Left ventricle myocardium inferior (tissue), 1 donor: ENCODE results near the gene AK9. TPM values are rescaled to one million over a fixed set of nuclear protein-coding genes. Genes with fewer than 3 reads are reported as not detected.

Experiments used
- DNase-seq: peaks from one replicate; pipeline ENCODE4 v3.0.0-alpha.2; 2020
- H3K27ac ChIP-seq: fragments of 200-600 bp; replicated peaks from 2 replicates; pipeline ENCODE4 v1.8.0; 2021
- H3K27me3 ChIP-seq: fragments of 200-600 bp; 2 replicates; pipeline ENCODE4 v1.8.0; 2021; ENCODE audit warnings: low read depth
- H3K36me3 ChIP-seq: fragments of 200-600 bp; 2 replicates; pipeline ENCODE4 v1.8.0; 2021
- H3K4me1 ChIP-seq: fragments of 200-600 bp; 2 replicates; pipeline ENCODE4 v1.8.0; 2021
- H3K4me3 ChIP-seq: fragments of 200-600 bp; 2 replicates; pipeline ENCODE4 v1.8.0; 2021; ENCODE audit warnings: mild to moderate bottlenecking, moderate library complexity
- H3K9me3 ChIP-seq: fragments of 200-600 bp; replicated peaks from 2 replicates; pipeline ENCODE4 v1.8.0; 2021
- intact Hi-C: fragments of 100-400 bp; cut with micrococcal nuclease; formaldehyde crosslinking; loops from one replicate; pipeline ENCODE4 v1.11.0; 2022
- total RNA-seq: library from RNA; stranded (reverse); fragmentation: NEBNext Ultra II Directional; extraction: Animal tissue kit (Norgen Biotek cat#: 25700); gene quantifications from one replicate; pipeline ENCODE4 v1.2.1, GENCODE V29; 2021
- TF ChIP-seq, protein P1 (sequence below): fragments of 200-600 bp; IDR thresholded peaks from 2 replicates; pipeline ENCODE4 v1.8.0; 2021; ENCODE audit warnings: antibody characterized with exemption, mild to moderate bottlenecking, borderline replicate concordance
- donor health status: DM: no; HTN: yes; CAD: no; lungs with severe emphysema.

Gene AK9
- total RNA-seq, 1 donor from 2014 or later = 12.6 TPM

DNA sequence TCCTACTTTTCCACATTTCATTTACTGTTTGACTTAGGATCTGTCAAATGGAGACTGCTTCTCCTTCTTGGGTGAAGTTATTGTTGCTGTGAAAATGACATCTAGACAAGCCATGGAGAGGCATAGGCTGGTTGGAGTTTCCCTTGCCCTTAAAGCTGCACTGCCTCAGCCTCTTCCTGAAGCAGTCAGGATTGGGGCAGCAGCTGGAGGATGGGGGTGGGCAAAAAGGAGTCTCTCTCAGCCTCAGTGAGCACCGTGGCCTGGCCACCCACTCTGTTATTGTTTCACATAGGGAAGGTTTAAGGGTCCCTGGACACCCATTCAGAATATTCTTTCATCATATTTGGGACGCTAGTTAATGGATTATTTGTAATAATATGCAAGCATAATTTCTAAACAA is 200.3 kb downstream of the AK9 start:
- DNase-seq = no peak
- H3K27me3 ChIP-seq = no peaks in the 10 kb centered on the region
- TF ChIP-seq, protein P1, sequence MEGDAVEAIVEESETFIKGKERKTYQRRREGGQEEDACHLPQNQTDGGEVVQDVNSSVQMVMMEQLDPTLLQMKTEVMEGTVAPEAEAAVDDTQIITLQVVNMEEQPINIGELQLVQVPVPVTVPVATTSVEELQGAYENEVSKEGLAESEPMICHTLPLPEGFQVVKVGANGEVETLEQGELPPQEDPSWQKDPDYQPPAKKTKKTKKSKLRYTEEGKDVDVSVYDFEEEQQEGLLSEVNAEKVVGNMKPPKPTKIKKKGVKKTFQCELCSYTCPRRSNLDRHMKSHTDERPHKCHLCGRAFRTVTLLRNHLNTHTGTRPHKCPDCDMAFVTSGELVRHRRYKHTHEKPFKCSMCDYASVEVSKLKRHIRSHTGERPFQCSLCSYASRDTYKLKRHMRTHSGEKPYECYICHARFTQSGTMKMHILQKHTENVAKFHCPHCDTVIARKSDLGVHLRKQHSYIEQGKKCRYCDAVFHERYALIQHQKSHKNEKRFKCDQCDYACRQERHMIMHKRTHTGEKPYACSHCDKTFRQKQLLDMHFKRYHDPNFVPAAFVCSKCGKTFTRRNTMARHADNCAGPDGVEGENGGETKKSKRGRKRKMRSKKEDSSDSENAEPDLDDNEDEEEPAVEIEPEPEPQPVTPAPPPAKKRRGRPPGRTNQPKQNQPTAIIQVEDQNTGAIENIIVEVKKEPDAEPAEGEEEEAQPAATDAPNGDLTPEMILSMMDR = no peak
- no peaks in the 10 kb centered on the region for H3K9me3 ChIP-seq
- H3K27ac ChIP-seq = no peak overlapping the region
- H3K36me3 ChIP-seq = no peaks in the 10 kb centered on the region
- intact Hi-C loops = no loop called here
- H3K4me3 ChIP-seq = no peak overlapping the region
- H3K4me1 ChIP-seq = no peaks in the 10 kb centered on the region

DNA sequence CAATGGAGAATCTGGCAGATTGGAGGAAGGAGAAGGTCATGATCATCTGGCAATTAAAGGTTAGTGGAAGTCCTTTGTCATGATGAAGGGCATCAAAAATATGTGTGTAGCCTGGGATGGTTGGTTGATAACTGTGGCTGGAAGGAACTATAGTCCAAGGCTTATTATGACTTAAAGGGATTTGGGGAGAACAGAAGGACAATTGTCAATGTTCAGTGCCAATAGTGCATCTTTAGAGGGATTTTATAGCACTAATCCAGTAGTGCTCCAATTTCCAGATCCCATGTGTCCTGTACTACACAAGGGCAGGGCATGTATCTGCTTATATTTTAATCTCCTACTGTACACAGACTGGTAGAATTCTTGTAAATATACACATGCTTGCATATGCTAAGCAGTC is 203.0 kb downstream of the AK9 start:
- peaks cover 6% of the 10 kb centered on the region for H3K4me1 ChIP-seq
- H3K27me3 ChIP-seq = no peaks in the 10 kb centered on the region
- no peak overlapping the region for H3K27ac ChIP-seq
- intact Hi-C loops = no loop called here
- H3K4me3 ChIP-seq = no peak overlapping the region
- H3K9me3 ChIP-seq = no peaks in the 10 kb centered on the region
- DNase-seq = no peak
- H3K36me3 ChIP-seq = no peaks in the 10 kb centered on the region
- TF ChIP-seq, protein P1 = no peak

DNA sequence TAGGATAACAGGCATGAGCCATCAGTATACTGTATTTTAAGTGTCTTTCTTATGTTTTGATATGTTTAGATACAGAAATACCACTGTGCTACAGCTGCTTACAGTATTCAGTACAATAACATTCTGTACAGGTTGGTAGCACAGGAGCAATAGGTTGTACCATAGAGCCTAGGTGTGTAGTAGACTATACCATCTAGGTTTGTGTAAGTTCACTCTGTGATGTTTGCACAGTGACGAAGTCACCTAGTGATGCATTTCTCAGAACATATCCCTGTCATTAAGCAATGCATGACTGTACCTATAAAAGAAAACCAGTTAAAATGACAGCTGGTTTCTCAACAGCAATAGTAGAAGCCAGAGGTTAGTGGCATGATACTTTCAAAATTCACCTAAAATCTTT is 204.9 kb downstream of the AK9 start:
- TF ChIP-seq, protein P1 = no peak
- Histone ChIP-seq H3K27ac (no peak overlapping the region), H3K4me3 (no peak overlapping the region), H3K36me3 (peaks cover 7% of the 10 kb centered on the region), H3K9me3 (no peaks in the 10 kb centered on the region), H3K4me1 (peaks cover 25% of the 10 kb centered on the region), H3K27me3 (no peaks in the 10 kb centered on the region)
- intact Hi-C loops = no loop called here
- DNase-seq = no peak

DNA sequence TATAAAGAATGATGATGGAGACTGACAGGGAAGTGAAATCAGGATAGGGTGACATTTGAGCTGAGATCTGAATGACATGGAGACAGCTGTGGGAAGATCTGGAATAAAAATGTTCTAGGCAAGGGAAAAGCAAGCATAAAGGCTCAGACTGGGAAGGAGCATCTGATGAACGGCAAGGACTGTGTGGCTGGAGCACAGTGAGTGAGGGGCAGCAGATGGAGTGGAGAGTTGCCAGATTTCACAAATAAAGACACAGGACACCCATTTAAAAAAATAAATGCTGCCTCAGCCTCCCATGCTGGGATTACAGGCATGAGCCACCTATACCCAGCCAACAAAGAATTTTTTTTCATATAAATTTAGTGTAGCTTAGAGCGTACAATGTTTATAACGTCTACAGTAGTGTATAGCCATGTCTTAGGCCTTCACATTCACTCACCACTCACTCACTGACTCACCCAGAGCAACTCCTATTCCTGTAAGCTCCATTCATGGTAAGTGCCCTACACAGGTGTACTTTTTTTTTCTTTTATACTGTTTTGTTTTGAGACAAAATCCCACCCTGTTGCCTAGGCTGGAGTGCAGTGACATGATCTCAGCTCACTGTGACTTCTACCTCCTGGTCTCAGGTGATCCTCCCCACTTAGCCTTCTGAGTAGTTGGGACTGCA is 205.6 kb downstream of the AK9 start:
- Histone ChIP-seq H3K9me3 (no peaks in the 10 kb centered on the region), H3K27ac (no peak overlapping the region), H3K4me1 (peaks cover 32% of the 10 kb centered on the region), H3K36me3 (peaks cover 13% of the 10 kb centered on the region), H3K4me3 (no peak overlapping the region), H3K27me3 (no peaks in the 10 kb centered on the region)
- TF ChIP-seq, protein P1 = no peak
- intact Hi-C loops = no loop called here
- DNase-seq = no peak

DNA sequence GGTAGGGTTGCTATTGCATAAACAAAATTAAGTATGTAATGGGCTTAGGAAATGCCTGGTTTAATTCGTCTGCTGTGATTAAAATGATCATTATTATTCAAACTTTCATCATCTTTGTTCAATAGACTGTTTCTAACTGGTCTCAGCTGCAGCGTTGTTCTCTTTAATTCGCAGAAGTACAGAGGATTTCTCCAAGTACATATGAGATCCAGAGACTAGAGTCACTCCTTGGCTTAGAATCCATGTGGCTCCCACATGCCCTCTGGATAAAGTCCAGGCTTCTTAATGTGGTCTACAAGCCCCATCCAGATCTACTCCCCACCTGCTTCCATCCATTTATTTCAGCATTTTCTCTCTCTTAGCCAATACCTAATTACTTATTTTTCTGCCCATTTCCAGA is 206.9 kb downstream of the AK9 start:
- Histone ChIP-seq H3K27me3 (no peaks in the 10 kb centered on the region), H3K9me3 (no peaks in the 10 kb centered on the region), H3K27ac (peak overlapping the region; percentile 87), H3K4me1 (peaks cover 45% of the 10 kb centered on the region), H3K4me3 (peak overlapping the region; percentile 100), H3K36me3 (peaks cover 16% of the 10 kb centered on the region)
- intact Hi-C loops = no loop called here
- no peak for DNase-seq
- TF ChIP-seq, protein P1 = no peak

DNA sequence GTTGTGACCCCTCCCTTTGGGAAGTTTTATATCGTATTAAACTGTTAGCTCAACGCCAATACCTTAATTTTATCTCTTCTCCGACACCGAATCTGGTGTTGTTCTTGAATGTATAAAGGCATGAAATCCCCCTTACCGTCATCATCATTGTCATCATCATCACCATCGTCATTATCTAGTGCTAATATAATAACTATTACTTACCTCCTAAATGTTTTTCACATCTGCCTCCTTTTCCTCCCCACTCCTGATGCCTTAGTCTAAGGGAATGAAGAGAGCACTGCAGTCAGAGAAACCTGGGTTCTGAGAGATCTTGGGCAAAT is 207.3 kb downstream of the AK9 start:
- TF ChIP-seq, protein P1 = no peak
- H3K27me3 ChIP-seq = no peaks in the 10 kb centered on the region
- H3K36me3 ChIP-seq = peaks cover 16% of the 10 kb centered on the region
- H3K4me1 ChIP-seq = peaks cover 49% of the 10 kb centered on the region
- DNase-seq = no peak
- intact Hi-C loops = no loop called here
- H3K27ac ChIP-seq = peak overlapping the region; percentile 87
- H3K4me3 ChIP-seq = peak overlapping the region; percentile 100
- H3K9me3 ChIP-seq = no peaks in the 10 kb centered on the region
